GM19238 (cell line): ENCODE measurements around the gene ITGAD.

Experiments used
- DNase-seq: peaks from one replicate; pipeline ENCODE4 v3.0.0; 2011; ENCODE audit warnings: low spot score; ENCODE audit not compliant: insufficient read length

ITGAD gene

DNA sequence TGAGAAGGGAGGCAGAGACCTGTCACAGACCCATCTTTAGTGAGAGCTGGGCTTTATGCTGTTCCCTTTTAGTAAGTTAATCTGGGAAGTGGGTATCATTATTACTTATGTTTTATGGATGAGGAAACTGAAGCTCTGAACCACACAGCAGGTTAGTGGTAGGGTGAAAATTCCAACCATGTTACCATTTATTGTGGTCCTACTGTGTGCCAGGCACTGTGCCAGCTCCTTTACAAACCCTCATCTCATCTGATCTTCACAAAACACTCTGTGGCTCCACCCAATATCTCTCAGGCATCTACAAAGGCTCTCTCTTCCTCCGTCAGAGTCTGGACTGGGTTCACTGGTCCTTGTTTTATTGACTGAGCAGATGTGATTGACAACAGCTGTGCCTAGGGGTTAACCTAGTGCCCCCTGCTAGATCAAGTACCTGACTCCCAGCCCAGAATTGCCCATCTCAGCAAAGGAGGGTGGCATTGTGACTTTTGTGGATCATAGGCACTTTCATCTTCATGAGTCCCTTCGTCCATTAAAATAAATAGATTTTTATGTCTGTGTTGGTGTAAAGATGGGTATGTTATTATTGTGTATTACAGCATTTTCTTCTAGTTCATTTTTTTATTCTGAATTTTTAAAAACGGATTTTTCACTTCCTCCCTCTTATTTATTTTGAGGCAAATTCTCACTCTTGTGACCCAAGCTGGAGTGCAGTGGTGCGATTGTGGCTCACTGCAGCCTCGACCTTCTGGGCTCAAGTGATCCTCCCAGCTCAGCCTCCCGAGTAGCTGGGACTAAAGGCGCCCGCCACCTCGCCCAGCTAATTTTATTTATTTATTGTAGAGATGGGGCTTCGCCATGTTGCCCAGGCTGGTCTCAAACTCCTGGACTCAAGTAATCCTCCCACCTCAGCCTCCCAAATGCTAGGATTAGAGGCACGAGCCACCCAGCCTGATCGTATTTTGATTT, 81.9 kb downstream of the ITGAD start:
- DNase-seq = no peak

GRCh38 chr16:31475946-31476302, 82.8 kb downstream of the ITGAD start:
- no peak for DNase-seq
